Liver (tissue), 9 donors: ENCODE data around the gene CPED1. TPM values are rescaled to one million over a fixed set of nuclear protein-coding genes. Genes with fewer than 3 reads are reported as not detected.
A peak's percentile ranks its signal among the peaks of the same experiment; 100 is the strongest.

Experiments used
- DNase-seq: peaks from one replicate; pipeline ENCODE4 v3.0.0-alpha.2; 2017; ENCODE audit warnings: low spot score
- H3K27ac ChIP-seq, 2 donors: one replicate each; pipeline ENCODE4 v1.7.0; 2013; ENCODE audit warnings: inconsistent platforms in 2 of 2, low read length in 2 of 2, control low read depth in 1 of 2, low read depth in 1 of 2, mild to moderate bottlenecking in 1 of 2
- H3K27me3 ChIP-seq, 4 donors: one replicate each; pipeline versions ENCODE4 v1.6.1 to v1.7.0; 2013; ENCODE audit warnings: low read length in 3 of 4, inconsistent platforms in 1 of 4, mild to moderate bottlenecking in 1 of 4, moderate library complexity in 1 of 4; ENCODE audit not compliant: control insufficient read depth in 4 of 4, insufficient read depth in 4 of 4
- H3K36me3 ChIP-seq, 4 donors: one replicate each; pipeline versions ENCODE4 v1.6.1 to v1.7.0; 2013; ENCODE audit warnings: low read length in 3 of 4, mild to moderate bottlenecking in 3 of 4, low read depth in 1 of 4, moderate library complexity in 1 of 4; ENCODE audit not compliant: control insufficient read depth in 4 of 4, insufficient read depth in 3 of 4
- H3K4me1 ChIP-seq, 4 donors: one replicate each; pipeline versions ENCODE4 v1.6.1 to v1.7.0; 2013; ENCODE audit warnings: low read length in 3 of 4, mild to moderate bottlenecking in 3 of 4, moderate library complexity in 1 of 4; ENCODE audit not compliant: control insufficient read depth in 4 of 4, insufficient read depth in 4 of 4
- H3K4me3 ChIP-seq, 3 donors: one replicate each; pipeline versions ENCODE4 v1.6.1 to v1.7.0; 2013; ENCODE audit warnings: low read length in 3 of 3, control low read depth in 1 of 3, low read depth in 1 of 3, mild to moderate bottlenecking in 1 of 3
- H3K9ac ChIP-seq, 2 donors: one replicate each; pipeline ENCODE4 v1.7.0; 2013; ENCODE audit warnings: low read length in 2 of 2, mild to moderate bottlenecking in 2 of 2, moderate library complexity in 2 of 2, control low read depth in 1 of 2, low read depth in 1 of 2
- H3K9me3 ChIP-seq, 4 donors: one replicate each; pipeline versions ENCODE4 v1.6.1 to v1.7.0; 2013; ENCODE audit warnings: low read length in 3 of 4; ENCODE audit not compliant: control insufficient read depth in 4 of 4
- CTCF ChIP-seq: fragments of 150-350 bp; IDR thresholded peaks from 2 replicates; pipeline ENCODE4 v1.5.1; 2017; ENCODE audit warnings: improper control_type of control experiment, low read depth, low read length; ENCODE audit not compliant: missing input control
- EGR1 ChIP-seq, 2 donors: IDR thresholded peaks; 2 replicates each; pipeline ENCODE4 v1.6.1; 2016 to 2018; ENCODE audit warnings: antibody characterized with exemption in 2 of 2, low read depth in 2 of 2
- FOXA1 ChIP-seq: IDR thresholded peaks from 2 replicates; pipeline ENCODE4 v1.6.1; 2016; ENCODE audit warnings: antibody characterized with exemption
- FOXA2 ChIP-seq: IDR thresholded peaks from 2 replicates; pipeline ENCODE4 v1.6.1; 2016; ENCODE audit warnings: antibody characterized with exemption
- GABPA ChIP-seq, 2 donors: IDR thresholded peaks in 1 of 2; conservative IDR thresholded peaks in 1 of 2; 2 replicates each; pipeline ENCODE4 v1.6.1; 2016; ENCODE audit warnings: antibody characterized with exemption in 2 of 2, mild to moderate bottlenecking in 1 of 2, moderate library complexity in 1 of 2
- HNF4A ChIP-seq, 2 donors: conservative IDR thresholded peaks; 2 replicates each; pipeline ENCODE4 v1.6.1; 2016; ENCODE audit warnings: antibody characterized with exemption in 2 of 2, mild to moderate bottlenecking in 2 of 2
- HNF4G ChIP-seq: IDR thresholded peaks from 2 replicates; pipeline ENCODE4 v1.6.1; 2016; ENCODE audit warnings: antibody characterized with exemption
- JUND ChIP-seq, 2 donors: IDR thresholded peaks; 2 replicates each; pipeline ENCODE4 v1.6.1; 2016; ENCODE audit warnings: antibody characterized with exemption in 2 of 2
- NR2F2 ChIP-seq: IDR thresholded peaks from 2 replicates; pipeline ENCODE4 v1.6.1; 2016; ENCODE audit warnings: antibody characterized with exemption
- SP1 ChIP-seq: IDR thresholded peaks from 2 replicates; pipeline ENCODE4 v1.6.1; 2018; ENCODE audit warnings: antibody characterized with exemption, mild to moderate bottlenecking
- ZBTB33 ChIP-seq: IDR thresholded peaks from 2 replicates; pipeline ENCODE4 v1.6.1; 2016; ENCODE audit warnings: antibody characterized with exemption
- WGBS: extraction: QIAGEN DNeasy Blood & Tissue Kit; methylation state at CpG from one replicate; pipeline ENCODE4 v1.1.7; 2013; 5-methylcytosine and 5-hydroxymethylcytosine counted together
- polyA plus RNA-seq, 2 donors: library from polyadenylated mRNA; stranded (reverse) in 1 of 2; unstranded in 1 of 2; fragments of 200-250 nt in 1 of 2; fragments of >200 nt in 1 of 2; fragmentation: Nextera tagmentation in 1 of 2; extraction: Ambion mirVana in 1 of 2; gene quantifications; one replicate each; pipeline versions ENCODE4 v1.2.1 to v1.2.3, GENCODE V29; 2013 to 2015
- total RNA-seq, 2 donors: library from RNA; depleted of rRNA; stranded (reverse); fragments of >200 nt; gene quantifications; one replicate each; pipeline ENCODE4 v1.2.3, GENCODE V29; 2014
- donor health status: healthy.
- donor health status: healthy.
- donor health status: healthy.
- donor health status: healthy.
- donor health status: healthy.

Gene CPED1
- total and polyA plus RNA-seq, 4 donors: 8.5 to 58.0 (median 14.6) TPM

- no peak for DNase-seq
- 22% methylated on average over 27 of the region's 27 CpGs for WGBS
- H3K27me3 ChIP-seq: peaks cover 0 to 12% (median 0%) of the 10 kb centered on the region in 4 donors
- peak within 1 kb of the TSS in 1 of 3 donors; percentile 46 for H3K4me3 ChIP-seq
- H3K27ac ChIP-seq: no peak within 1 kb of the TSS
- H3K9me3 ChIP-seq: no peaks in the 10 kb centered on the region
- no peak for TF ChIP-seq CTCF
- TF ChIP-seq ZBTB33: no peak
- TF ChIP-seq SP1: no peak
- no peak for TF ChIP-seq FOXA2
- TF ChIP-seq JUND (IDR thresholded peaks at IDR 0.05): no peak
- no peak for TF ChIP-seq EGR1 (IDR thresholded peaks at IDR 0.05; ENCODE audit: low read depth in 2 of 2)
- no peak for TF ChIP-seq HNF4A (conservative IDR thresholded peaks at IDR 0.05)
- TF ChIP-seq HNF4G: no peak
- no peak for TF ChIP-seq FOXA1
- no peak for TF ChIP-seq NR2F2
- H3K4me1 ChIP-seq: peaks cover 0 to 18% (median 12%) of the 10 kb centered on the region in 4 donors
- no peaks in the 10 kb centered on the region for H3K36me3 ChIP-seq
- no peak within 1 kb of the TSS for H3K9ac ChIP-seq
These were observed 340.1 kb downstream of the CPED1 start, which contains the start of gene WNT16 for GRCh38 chr7:121328508-121329190. Gene WNT16 (plus strand): TSS chr7:121329000. CDS start chr7:121329293, 293 bp downstream.

GRCh38 chr7:121329191-121330052, 340.9 kb downstream of the CPED1 start:
- 5% methylated on average over 47 of the region's 47 CpGs for WGBS
- Histone ChIP-seq H3K27me3 (peaks cover 0 to 12% (median under 1%) of the 10 kb centered on the region in 4 donors), H3K4me3 (peak overlapping the region in 1 of 3 donors; percentile 46), H3K9me3 (no peaks in the 10 kb centered on the region), H3K9ac (no peak overlapping the region), H3K36me3 (no peaks in the 10 kb centered on the region), H3K27ac (no peak overlapping the region), H3K4me1 (peaks cover 0 to 18% (median 12%) of the 10 kb centered on the region in 4 donors)
- TF ChIP-seq GABPA (IDR thresholded peaks at IDR 0.05 in 1 of 2, conservative IDR thresholded peaks at IDR 0.05 in 1 of 2) (no peak), EGR1 (IDR thresholded peaks at IDR 0.05; ENCODE audit: low read depth in 2 of 2) (no peak)
- DNase-seq: no peak
